GM18951 (cell line): ENCODE measurements around the gene ATP9B.
A peak's percentile ranks its signal among the peaks of the same experiment; 100 is the strongest.

ENCODE experiments used
- POLR2A ChIP-seq: IDR thresholded peaks from 4 replicates; pipeline ENCODE4 v1.6.1; 2011; ENCODE audit warnings: mild to moderate bottlenecking; ENCODE audit not compliant: insufficient read length, insufficient read depth; ENCODE audit errors: extremely low read depth
- in situ Hi-C: fragments of 300-500 bp; cut with MboI; formaldehyde crosslinking; loops from one replicate; pipeline ENCODE4 v1.12.0; 2022; ENCODE audit warnings: low sequenced_read_pairs, mixed read lengths, inconsistent platforms; ENCODE audit not compliant: unreplicated experiment

ATP9B gene

GRCh38 chr18:79404567-79404910 is 335.3 kb downstream of the ATP9B start:
- no peak for TF ChIP-seq POLR2A
- in situ Hi-C loops: no loop called here

- in situ Hi-C loops: no loop called here
Measured at GRCh38 chr18:79405019-79405780, 336.0 kb downstream of the ATP9B start.

GRCh38 chr18:79405781-79406575 is 336.8 kb downstream of the ATP9B start:
- in situ Hi-C loops: no loop called here
- peak; percentile 35 for TF ChIP-seq POLR2A

More at GRCh38 chr18:79405019-79405780, 336.0 kb downstream of the ATP9B start:
- TF ChIP-seq POLR2A: peak; percentile 12

GRCh38 chr18:79406708-79407107 is 337.5 kb downstream of the ATP9B start:
- in situ Hi-C loops: no loop called here
- no peak for TF ChIP-seq POLR2A

GRCh38 chr18:79409313-79409712 is 340.1 kb downstream of the ATP9B start:
- no peak for TF ChIP-seq POLR2A
- in situ Hi-C loops: no loop called here

- in situ Hi-C loops: no loop called here
- TF ChIP-seq POLR2A: no peak
Measured at GRCh38 chr18:79410171-79410641, 341.0 kb downstream of the ATP9B start.

GRCh38 chr18:79410731-79411613 is 341.8 kb downstream of the ATP9B start:
- in situ Hi-C loops: no loop called here
- no peak for TF ChIP-seq POLR2A

- in situ Hi-C loops: no loop called here
- TF ChIP-seq POLR2A: no peak
Measured at GRCh38 chr18:79411614-79412526, 342.7 kb downstream of the ATP9B start.

- in situ Hi-C loops: no loop called here
Measured at GRCh38 chr18:79413025-79413424, 343.8 kb downstream of the ATP9B start.

GRCh38 chr18:79413426-79413825 is 344.2 kb downstream of the ATP9B start:
- no peak for TF ChIP-seq POLR2A
- in situ Hi-C loops: no loop called here

More at GRCh38 chr18:79413025-79413424, 343.8 kb downstream of the ATP9B start:
- no peak for TF ChIP-seq POLR2A

- in situ Hi-C loops: no loop called here
- no peak for TF ChIP-seq POLR2A
Measured at GRCh38 chr18:79413901-79414300, 344.7 kb downstream of the ATP9B start.
